Trophoblast cell (in vitro differentiated cells and primary cell): ENCODE measurements around the gene PTTG1IP2. TPM values are rescaled to one million over a fixed set of nuclear protein-coding genes. Genes with fewer than 3 reads are reported as not detected.

Source experiments
- DNase-seq, 2 donors: peaks; one replicate each; pipeline ENCODE4 v3.0.0-alpha.2; 2016
- H2AFZ ChIP-seq: 2 replicates; pipeline ENCODE4 v1.6.1; 2013; ENCODE audit warnings: low read length, moderate library complexity, mild to moderate bottlenecking; ENCODE audit not compliant: insufficient read depth, poor library complexity
- H2AK5ac ChIP-seq: 2 replicates; pipeline ENCODE4 v1.6.1; 2013; ENCODE audit warnings: mild to moderate bottlenecking, low read length
- H2BK120ac ChIP-seq: 2 replicates; pipeline ENCODE4 v1.6.1; 2013; ENCODE audit warnings: low read length, mild to moderate bottlenecking, moderate library complexity; ENCODE audit not compliant: insufficient read depth, poor library complexity
- H2BK12ac ChIP-seq: 2 replicates; pipeline ENCODE4 v1.6.1; 2013; ENCODE audit warnings: mild to moderate bottlenecking, low read length, moderate library complexity
- H2BK5ac ChIP-seq: 2 replicates; pipeline ENCODE4 v1.6.1; 2013; ENCODE audit warnings: low read length, low read depth, moderate library complexity, mild to moderate bottlenecking; ENCODE audit not compliant: poor library complexity
- H3K14ac ChIP-seq: 2 replicates; pipeline ENCODE4 v1.6.1; 2013; ENCODE audit warnings: mild to moderate bottlenecking, low read length
- H3K18ac ChIP-seq: 2 replicates; pipeline ENCODE4 v1.6.1; 2013; ENCODE audit warnings: mild to moderate bottlenecking, low read length
- H3K23ac ChIP-seq: 2 replicates; pipeline ENCODE4 v1.6.1; 2013; ENCODE audit warnings: low read length
- H3K27ac ChIP-seq: 2 replicates; pipeline ENCODE4 v1.5.1; 2013; ENCODE audit warnings: low read depth, mild to moderate bottlenecking, inconsistent platforms, low read length, moderate library complexity
- H3K27me3 ChIP-seq: 2 replicates; pipeline ENCODE4 v1.6.1; 2013; ENCODE audit warnings: inconsistent platforms, mild to moderate bottlenecking, low read length, moderate library complexity; ENCODE audit not compliant: insufficient read depth
- H3K36me3 ChIP-seq, 2 experiments: 1 replicate in 1 of 2; 2 replicates in 1 of 2; pipeline ENCODE4 v1.6.1; 2013; ENCODE audit warnings: low read length in 2 of 2, mild to moderate bottlenecking in 2 of 2, moderate library complexity in 1 of 2; ENCODE audit not compliant: insufficient read depth in 2 of 2, control insufficient read depth in 1 of 2
- H3K4ac ChIP-seq: 2 replicates; pipeline ENCODE4 v1.6.1; 2013; ENCODE audit warnings: low read depth, mild to moderate bottlenecking, low read length, moderate library complexity
- H3K4me1 ChIP-seq, 2 experiments: 1 replicate in 1 of 2; 2 replicates in 1 of 2; pipeline ENCODE4 v1.6.1; 2013; ENCODE audit warnings: low read length in 2 of 2, mild to moderate bottlenecking in 2 of 2, moderate library complexity in 1 of 2; ENCODE audit not compliant: insufficient read depth in 2 of 2, control insufficient read depth in 1 of 2
- H3K4me2 ChIP-seq: 2 replicates; pipeline ENCODE4 v1.6.1; 2013; ENCODE audit warnings: inconsistent platforms, mild to moderate bottlenecking, low read length, moderate library complexity
- H3K4me3 ChIP-seq: 2 replicates; pipeline ENCODE4 v1.5.1; 2013; ENCODE audit warnings: mild to moderate bottlenecking, low read depth, low read length, inconsistent platforms
- H3K79me1 ChIP-seq: one replicate; pipeline ENCODE4 v1.6.1; 2013; ENCODE audit warnings: low read length
- H3K79me2 ChIP-seq: 2 replicates; pipeline ENCODE4 v1.6.1; 2013; ENCODE audit warnings: low read length, mild to moderate bottlenecking; ENCODE audit not compliant: control insufficient read depth, insufficient read depth, poor library complexity
- H3K9ac ChIP-seq: 2 replicates; pipeline ENCODE4 v1.6.1; 2013; ENCODE audit warnings: mild to moderate bottlenecking, low read length
- H3K9me3 ChIP-seq: 2 replicates; pipeline ENCODE4 v1.6.1; 2013; ENCODE audit warnings: low read depth, mild to moderate bottlenecking, control low read depth, inconsistent platforms, low read length; ENCODE audit not compliant: insufficient read depth
- H4K12ac ChIP-seq: 2 replicates; pipeline ENCODE4 v1.6.1; 2013; ENCODE audit warnings: low read depth, mild to moderate bottlenecking, low read length, moderate library complexity
- H4K8ac ChIP-seq: 2 replicates; pipeline ENCODE4 v1.6.1; 2013; ENCODE audit warnings: low read depth, mild to moderate bottlenecking, low read length, moderate library complexity
- H4K91ac ChIP-seq: one replicate; pipeline ENCODE4 v1.6.1; 2013; ENCODE audit warnings: low read depth, mild to moderate bottlenecking, low read length, moderate library complexity
- WGBS: extraction: QIAGEN DNeasy Blood & Tissue Kit; methylation state at CpG from one replicate; pipeline ENCODE4 v1.1.7; 2013; ENCODE audit warnings: missing lambda C conversion rate; ENCODE audit not compliant: insufficient read length, insufficient coverage; ENCODE audit errors: extremely low coverage; 5-methylcytosine and 5-hydroxymethylcytosine counted together
- polyA plus RNA-seq: library from polyadenylated mRNA; stranded (reverse); fragments of 200-250 nt; gene quantifications from 2 replicates; pipeline ENCODE4 v1.2.3, GENCODE V29; 2013

Gene PTTG1IP2
- polyA plus RNA-seq: not detected in 2 replicates

- no peak within 1 kb of the TSS for H3K4ac ChIP-seq
- no peaks in the 10 kb centered on the region for H3K79me2 ChIP-seq
- H3K14ac ChIP-seq: no peak within 1 kb of the TSS
- H3K4me2 ChIP-seq: no peak within 1 kb of the TSS
- no peak for DNase-seq
- H4K12ac ChIP-seq: no peak within 1 kb of the TSS
- H2BK12ac ChIP-seq: peak within 1 kb of the TSS; percentile 3
- H3K4me3 ChIP-seq: peak within 1 kb of the TSS; percentile 3
- no peaks in the 10 kb centered on the region for H3K36me3 ChIP-seq
- no peaks in the 10 kb centered on the region for H3K79me1 ChIP-seq
- H2BK5ac ChIP-seq: no peak within 1 kb of the TSS
- H2AK5ac ChIP-seq: no peak within 1 kb of the TSS
- H3K27ac ChIP-seq: no peak within 1 kb of the TSS
- no peak within 1 kb of the TSS for H2BK120ac ChIP-seq
- H4K91ac ChIP-seq: no peak within 1 kb of the TSS
- no peak within 1 kb of the TSS for H3K23ac ChIP-seq
- H3K9ac ChIP-seq: no peak within 1 kb of the TSS
- no peak within 1 kb of the TSS for H3K18ac ChIP-seq
- no CpG with 5 or more reads among the region's 4 CpGs for WGBS
- H4K8ac ChIP-seq: no peak within 1 kb of the TSS
- H2AFZ ChIP-seq: no peak within 1 kb of the TSS
- no peaks in the 10 kb centered on the region for H3K4me1 ChIP-seq
- no peaks in the 10 kb centered on the region for H3K27me3 ChIP-seq
- H3K9me3 ChIP-seq: no peaks in the 10 kb centered on the region
These were observed at the start of gene PTTG1IP2 for GRCh38 chr7:90469554-90469953. PTTG1IP2 (plus strand) TSS chr7:90469639; CDS start chr7:90469787, 148 bp downstream.

GRCh38 chr7:90421651-90422050 is 47.8 kb upstream of the PTTG1IP2 start:
- no peak overlapping the region for H3K9ac ChIP-seq
- H3K9me3 ChIP-seq: no peaks in the 10 kb centered on the region
- no peak overlapping the region for H4K8ac ChIP-seq
- DNase-seq: no peak
- no peak overlapping the region for H3K14ac ChIP-seq
- H3K79me1 ChIP-seq: no peaks in the 10 kb centered on the region
- no peak overlapping the region for H2AK5ac ChIP-seq
- H4K12ac ChIP-seq: no peak overlapping the region
- no peaks in the 10 kb centered on the region for H3K27me3 ChIP-seq
- H3K18ac ChIP-seq: no peak overlapping the region
- H3K4me1 ChIP-seq: no peaks in the 10 kb centered on the region
- no peak overlapping the region for H3K27ac ChIP-seq
- H3K36me3 ChIP-seq: no peaks in the 10 kb centered on the region
- no peak overlapping the region for H3K4me2 ChIP-seq
- no peak overlapping the region for H2AFZ ChIP-seq
- no peak overlapping the region for H4K91ac ChIP-seq
- no peak overlapping the region for H2BK120ac ChIP-seq
- no peak overlapping the region for H3K4ac ChIP-seq
- no peak overlapping the region for H3K4me3 ChIP-seq
- no peak overlapping the region for H3K23ac ChIP-seq
- no peak overlapping the region for H2BK12ac ChIP-seq
- no peak overlapping the region for H2BK5ac ChIP-seq
- no CpG with 5 or more reads among the region's 6 CpGs for WGBS
- no peaks in the 10 kb centered on the region for H3K79me2 ChIP-seq

DNA sequence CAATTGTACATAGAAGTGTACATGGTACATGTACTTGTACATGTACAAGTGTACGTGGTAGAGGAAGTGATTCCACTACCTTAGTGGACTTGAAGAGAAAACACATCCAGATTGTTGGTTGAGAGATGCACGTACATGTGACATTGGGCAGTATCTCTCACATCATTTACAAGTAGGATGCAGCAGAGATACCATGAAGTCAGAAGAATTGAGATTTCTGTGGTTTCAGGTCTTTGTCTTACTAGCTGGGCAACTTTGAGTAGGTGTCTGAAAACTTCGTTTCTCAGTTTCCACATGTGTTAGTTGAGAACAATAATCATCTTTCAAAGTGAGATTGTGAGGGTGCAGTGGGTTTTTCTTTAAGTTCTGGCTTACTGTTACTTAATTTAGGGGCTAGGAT is 44.7 kb upstream of the PTTG1IP2 start:
- Histone ChIP-seq H4K8ac (no peak overlapping the region), H3K9ac (no peak overlapping the region), H3K4me2 (no peak overlapping the region), H3K27ac (no peak overlapping the region), H3K4me1 (no peaks in the 10 kb centered on the region), H2AK5ac (no peak overlapping the region), H3K9me3 (no peaks in the 10 kb centered on the region), H3K4ac (no peak overlapping the region), H3K27me3 (no peaks in the 10 kb centered on the region), H3K18ac (no peak overlapping the region), H2AFZ (no peak overlapping the region), H4K91ac (no peak overlapping the region), H2BK120ac (no peak overlapping the region), H3K36me3 (no peaks in the 10 kb centered on the region), H3K14ac (no peak overlapping the region), H2BK12ac (no peak overlapping the region), H3K23ac (no peak overlapping the region), H3K4me3 (no peak overlapping the region), H4K12ac (no peak overlapping the region), H3K79me2 (no peaks in the 10 kb centered on the region), H2BK5ac (no peak overlapping the region), H3K79me1 (no peaks in the 10 kb centered on the region)
- DNase-seq: no peak
- no CpG with 5 or more reads among the region's 3 CpGs for WGBS

DNA sequence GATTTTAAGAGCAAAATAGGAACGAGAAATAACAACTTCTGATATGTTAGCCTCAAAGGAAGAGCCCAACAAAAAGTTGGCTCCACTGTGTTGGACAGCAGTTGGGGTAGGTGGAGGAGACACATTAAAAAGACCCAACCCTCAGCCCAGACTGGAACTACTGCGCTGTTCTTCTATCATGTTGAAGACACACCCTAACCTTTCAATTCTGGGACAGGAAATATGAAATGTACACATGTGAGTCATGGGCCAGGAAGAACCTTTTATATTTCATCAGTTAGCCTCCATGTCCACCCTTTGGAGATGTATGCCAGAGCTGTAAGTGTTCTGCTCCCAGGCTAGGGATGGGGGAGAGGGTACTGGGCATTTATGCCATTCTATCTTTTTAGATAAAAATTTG is 44.1 kb upstream of the PTTG1IP2 start:
- WGBS: no CpG with 5 or more reads among the region's 2 CpGs
- Histone ChIP-seq H3K27me3 (no peaks in the 10 kb centered on the region), H3K79me1 (no peaks in the 10 kb centered on the region), H2BK12ac (no peak overlapping the region), H3K27ac (no peak overlapping the region), H2AFZ (no peak overlapping the region), H3K4ac (no peak overlapping the region), H3K9ac (no peak overlapping the region), H2AK5ac (no peak overlapping the region), H4K91ac (no peak overlapping the region), H4K12ac (no peak overlapping the region), H3K4me3 (no peak overlapping the region), H3K14ac (no peak overlapping the region), H3K36me3 (no peaks in the 10 kb centered on the region), H3K23ac (no peak overlapping the region), H2BK120ac (no peak overlapping the region), H3K9me3 (no peaks in the 10 kb centered on the region), H3K79me2 (no peaks in the 10 kb centered on the region), H3K4me1 (no peaks in the 10 kb centered on the region), H4K8ac (no peak overlapping the region), H3K18ac (no peak overlapping the region), H3K4me2 (no peak overlapping the region), H2BK5ac (no peak overlapping the region)
- no peak for DNase-seq
